HL-60/S4 (cell line): ENCODE data around the gene NFASC.

Source experiments
- in situ Hi-C: fragments of 300-500 bp; cut with MboI; formaldehyde crosslinking; loops from 2 replicates; pipeline ENCODE4 v1.14.3; 2022; ENCODE audit warnings: low sequenced_read_pairs

The NFASC gene

GRCh38 chr1:204958317-204959307, 88.0 kb downstream of the NFASC start:
- in situ Hi-C loops = no loop called here

- in situ Hi-C loops = no loop called here
Observed at GRCh38 chr1:204959374-204959773, 88.7 kb downstream of the NFASC start.

DNA sequence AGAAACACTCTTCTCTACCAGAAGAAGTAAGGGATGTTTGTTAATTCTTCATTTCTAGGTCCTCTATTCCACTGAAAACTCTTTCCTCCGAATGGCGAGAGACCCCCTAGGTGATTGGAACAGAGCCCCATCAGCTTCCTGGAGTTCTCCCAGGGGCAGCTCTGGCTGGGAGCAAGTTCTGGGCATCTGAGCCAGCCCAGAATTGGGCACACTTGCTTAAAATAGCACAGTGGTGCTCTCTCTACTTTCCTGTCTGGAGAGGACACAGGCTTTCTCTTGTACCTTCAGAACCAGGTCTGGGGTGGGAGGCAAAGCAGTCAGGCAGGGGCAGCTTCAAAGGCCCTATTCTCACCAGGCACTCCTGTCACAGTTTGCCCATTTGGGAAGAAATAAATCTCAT, 89.2 kb downstream of the NFASC start:
- in situ Hi-C loops = no loop called here

DNA sequence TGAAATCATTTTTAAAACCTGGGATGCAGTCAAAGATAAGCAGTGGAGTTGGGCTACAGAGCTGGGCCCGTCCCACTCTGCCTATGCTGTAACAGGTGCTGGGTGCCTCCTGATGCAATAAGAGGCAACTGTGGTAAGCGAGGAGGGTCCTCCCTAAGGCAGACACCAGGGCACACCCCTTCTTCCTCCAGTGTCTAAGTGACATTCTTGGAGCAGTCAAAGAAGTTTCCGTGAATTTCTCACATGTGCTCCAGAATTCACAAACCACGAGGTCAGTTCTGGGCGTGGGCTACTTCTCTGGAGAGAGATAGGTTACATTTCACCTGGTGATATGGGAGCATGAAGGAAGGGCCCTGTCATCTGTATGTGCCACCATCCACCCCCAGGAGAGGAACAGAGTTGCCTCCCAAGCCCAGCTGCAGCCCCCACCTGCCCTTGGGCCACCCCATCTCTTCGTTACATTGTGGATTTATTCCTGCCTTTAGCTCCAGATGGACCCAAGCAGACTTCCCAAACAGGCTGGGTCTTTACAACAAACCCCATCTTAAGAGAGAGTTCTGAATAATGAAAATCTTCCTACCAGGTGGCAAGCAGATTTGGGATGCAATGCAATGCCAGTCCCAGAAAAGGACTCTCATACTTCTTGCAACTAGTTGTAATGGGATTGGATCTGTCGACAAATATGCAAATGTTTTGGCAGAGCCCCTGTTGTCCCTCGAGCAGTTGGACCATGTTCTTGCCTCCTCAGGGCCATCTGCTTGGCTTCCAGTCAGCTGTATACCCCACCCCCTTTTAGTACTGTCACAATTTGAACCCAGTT, 89.9 kb downstream of the NFASC start:
- in situ Hi-C loops = no loop called here

DNA sequence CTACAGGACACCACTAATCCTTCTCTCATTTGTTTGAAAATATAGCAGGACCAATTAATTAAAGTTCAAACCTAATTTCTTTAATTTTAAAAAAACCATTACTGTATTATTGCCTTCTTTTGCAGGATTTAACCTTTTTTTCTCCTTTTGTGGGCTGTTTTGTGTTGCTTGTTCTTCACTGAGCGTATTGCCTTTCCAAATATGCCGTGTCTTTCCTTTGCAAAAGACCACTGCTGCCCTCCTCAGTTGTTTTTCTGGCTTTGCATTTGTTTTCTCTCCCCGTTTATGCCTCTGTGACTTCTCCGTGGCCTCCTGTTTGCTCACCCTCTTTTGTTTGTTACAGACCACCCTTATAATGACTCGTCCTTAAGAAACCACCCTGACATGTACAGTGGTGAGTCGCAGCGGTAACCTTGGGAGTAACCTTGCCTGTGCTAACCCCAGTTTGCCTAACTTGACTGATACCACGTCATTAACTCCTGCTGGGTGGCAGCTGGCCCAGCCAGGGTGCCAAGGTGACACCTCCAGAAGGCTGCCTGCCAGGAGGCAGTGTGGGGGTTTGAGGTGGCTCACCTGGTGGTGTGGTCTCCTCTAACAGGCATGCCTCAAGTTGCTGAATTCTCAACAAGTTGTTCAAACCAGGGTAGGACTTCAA, 91.2 kb downstream of the NFASC start:
- in situ Hi-C loops = no loop called here

DNA sequence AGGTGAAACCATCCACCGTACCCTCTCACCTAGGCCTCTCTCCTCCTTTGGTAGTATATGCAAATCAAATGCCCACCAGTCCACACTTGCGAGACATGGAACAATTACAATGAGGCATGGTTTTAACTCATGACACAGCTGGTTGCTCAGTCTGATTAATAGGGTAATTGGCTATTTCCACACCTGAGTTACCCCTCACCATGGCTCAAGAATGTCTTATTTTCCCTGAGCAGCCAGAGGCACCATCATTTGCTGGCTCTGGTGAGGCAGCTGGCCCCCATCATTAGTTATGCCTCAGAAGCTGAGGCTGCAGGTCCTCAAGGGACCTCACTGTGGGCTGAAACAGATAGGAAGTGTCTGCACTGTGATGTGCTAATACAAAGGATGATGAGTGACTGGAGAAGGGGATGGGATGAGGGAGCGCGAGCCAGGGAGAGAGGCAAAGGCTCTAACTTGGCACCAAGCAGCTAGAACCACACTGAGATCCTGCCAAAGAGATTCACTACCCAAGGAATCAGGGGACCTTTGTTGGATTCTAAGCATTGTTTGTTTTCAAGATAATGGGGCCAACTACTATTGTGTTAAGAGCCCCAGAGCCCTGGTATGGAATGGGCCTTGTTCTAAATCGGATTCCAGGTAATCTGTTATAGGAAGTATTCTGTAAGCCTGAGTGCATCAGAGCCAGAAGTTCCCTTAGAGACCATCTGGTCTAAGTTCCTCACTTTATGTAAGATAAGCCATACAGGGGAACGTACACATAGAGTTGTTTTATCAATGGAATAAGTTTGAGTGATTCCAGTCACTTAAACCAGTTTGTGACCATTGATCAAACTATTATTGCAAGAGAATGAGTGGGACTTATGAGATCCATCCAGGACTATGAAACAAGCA, 92.3 kb downstream of the NFASC start:
- in situ Hi-C loops = no loop called here

- in situ Hi-C loops = no loop called here
Observed at GRCh38 chr1:204967451-204967850, 96.8 kb downstream of the NFASC start.

DNA sequence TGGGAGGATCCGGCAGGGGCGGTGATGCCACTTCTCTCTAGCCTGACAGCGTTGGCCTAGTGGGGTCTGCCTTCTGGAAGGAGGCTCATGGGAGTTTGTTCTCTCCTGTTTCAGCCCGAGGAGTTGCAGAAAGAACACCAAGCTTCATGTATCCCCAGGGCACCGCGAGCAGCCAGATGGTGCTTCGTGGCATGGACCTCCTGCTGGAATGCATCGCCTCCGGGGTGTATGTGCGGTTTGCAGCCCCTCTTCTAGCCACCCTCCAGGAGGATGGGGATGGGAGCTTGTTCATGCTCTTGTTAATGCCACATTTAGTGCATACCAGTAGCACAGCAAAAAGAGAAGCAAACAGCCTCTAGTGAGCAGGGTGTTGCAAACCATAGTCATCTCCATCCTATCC, 97.5 kb downstream of the NFASC start:
- in situ Hi-C loops = no loop called here

GRCh38 chr1:204968951-204969350, 98.3 kb downstream of the NFASC start:
- in situ Hi-C loops = no loop called here

GRCh38 chr1:204970937-204971336, 100.3 kb downstream of the NFASC start:
- in situ Hi-C loops = no loop called here

DNA sequence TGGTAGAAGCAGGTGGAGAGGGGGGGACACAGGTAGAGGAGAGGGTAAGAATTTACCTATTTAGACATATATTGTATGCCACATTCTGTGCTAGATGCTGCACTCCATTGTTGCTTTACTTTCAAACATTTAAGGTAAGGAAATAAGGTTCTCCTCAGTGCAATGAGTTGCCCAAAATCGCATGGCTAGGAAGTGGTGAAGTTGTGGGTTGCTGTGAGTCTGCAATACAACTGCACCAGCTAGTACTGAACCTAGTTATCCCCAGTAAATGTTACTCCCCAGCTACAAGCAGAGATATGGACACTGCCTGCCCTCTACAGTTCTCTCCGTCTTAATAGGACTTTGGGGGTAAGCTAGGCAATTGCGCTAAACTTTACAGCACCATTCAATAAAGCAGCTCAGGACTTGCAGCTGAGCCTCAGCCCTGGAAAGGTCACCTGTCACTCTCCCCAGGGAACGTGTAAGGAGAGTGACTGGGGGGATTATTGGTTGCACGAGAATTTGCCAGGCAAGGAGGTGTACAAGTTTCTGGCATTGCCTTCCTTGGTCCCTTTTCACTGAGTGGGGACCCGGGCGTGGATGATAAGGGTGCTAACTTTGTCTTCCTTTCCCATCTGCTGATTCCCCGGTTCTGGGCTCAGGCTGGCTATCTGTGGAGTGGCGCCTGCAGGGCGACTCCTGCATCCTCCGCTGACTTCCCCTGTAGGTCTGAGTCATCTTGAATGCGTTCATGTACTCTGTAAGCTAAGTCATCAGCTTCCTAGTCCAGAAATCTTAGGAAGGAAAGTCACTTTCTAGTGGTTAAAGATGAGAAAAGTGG, 101.1 kb downstream of the NFASC start:
- in situ Hi-C loops = no loop called here

GRCh38 chr1:204972426-204972825, 101.8 kb downstream of the NFASC start:
- in situ Hi-C loops = no loop called here

DNA sequence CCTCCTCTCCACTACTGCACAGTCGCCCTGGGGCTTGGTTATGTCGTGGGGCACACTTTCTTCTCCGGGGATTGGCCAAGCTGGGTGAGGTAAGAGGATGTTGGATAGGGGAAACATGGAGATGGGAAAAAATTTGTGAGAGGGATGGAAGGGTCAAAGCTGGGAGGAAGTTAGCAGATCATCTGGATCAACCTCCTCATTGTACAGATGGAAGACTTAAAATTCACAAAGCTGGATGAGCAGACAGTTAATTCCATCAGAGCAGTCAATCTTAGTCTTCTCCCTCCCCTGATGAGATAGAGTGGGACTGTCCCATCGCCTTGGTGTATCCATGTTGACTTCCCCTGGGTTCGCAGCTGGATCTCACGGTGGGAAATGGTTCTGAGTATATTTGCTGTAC, 102.8 kb downstream of the NFASC start:
- in situ Hi-C loops = no loop called here

GRCh38 chr1:204974327-204974726, 103.7 kb downstream of the NFASC start:
- in situ Hi-C loops = no loop called here

DNA sequence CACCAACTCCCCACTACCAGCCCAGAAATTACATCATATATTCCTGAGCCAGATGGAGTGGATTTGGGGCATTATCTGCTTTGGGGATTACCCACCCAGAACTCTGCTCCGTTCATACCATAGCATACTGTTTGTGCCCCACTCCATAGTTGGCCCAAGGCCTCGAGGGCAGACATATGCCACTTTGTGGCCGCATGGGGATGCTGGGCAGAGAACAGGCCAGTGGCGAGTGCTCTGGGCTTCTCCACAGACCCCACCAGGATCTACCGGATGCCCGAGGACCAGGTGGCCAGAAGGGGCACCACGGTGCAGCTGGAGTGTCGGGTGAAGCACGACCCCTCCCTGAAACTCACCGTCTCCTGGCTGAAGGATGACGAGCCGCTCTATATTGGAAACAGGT, 104.4 kb downstream of the NFASC start:
- in situ Hi-C loops = no loop called here

DNA sequence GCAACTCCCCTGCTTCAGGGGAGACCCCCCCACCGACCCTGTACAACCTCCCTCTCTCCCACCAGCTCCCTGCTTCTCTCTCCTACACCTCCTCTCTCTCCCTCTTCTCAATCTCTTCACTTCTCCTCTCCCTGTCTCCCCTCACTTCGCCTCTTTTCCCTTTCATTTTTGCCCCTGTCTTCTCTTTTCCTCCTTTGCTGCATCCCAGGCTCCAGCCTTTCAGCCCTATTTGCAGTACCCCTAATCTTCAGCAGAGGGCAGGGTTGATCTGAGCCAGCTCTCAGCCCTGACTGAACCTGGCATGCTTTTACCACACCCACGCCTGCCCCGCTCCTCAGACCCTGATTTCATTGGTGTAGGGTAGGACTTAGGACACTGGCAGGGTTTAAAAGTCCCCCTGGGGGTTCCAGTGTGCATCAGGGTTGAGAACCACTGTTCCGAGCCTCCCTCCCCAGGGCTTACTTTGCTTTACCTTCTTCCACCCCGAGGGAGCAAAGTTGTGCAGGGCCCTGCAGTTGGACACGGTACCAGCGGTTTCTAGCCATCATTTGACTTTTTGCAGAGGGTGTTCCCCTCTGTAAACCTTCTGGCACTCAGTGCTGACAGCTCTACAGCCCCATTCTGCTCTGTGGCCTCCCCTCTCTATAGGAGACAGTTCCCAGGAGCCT, 105.0 kb downstream of the NFASC start:
- in situ Hi-C loops = no loop called here

DNA sequence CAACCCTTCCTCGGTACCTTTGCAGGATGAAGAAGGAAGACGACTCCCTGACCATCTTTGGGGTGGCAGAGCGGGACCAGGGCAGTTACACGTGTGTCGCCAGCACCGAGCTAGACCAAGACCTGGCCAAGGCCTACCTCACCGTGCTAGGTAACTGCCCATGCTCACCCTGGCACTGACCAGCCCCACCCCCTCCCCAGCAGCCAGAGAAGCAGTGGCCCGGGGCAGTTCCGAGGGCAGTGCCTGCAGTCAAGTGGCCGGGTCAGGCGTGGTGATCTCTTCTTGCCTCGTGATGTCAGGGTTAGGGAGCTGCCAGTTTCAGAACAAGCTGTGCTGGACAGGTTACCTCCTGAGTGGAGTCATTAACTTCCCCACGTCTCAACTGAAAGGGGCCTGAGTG, 106.0 kb downstream of the NFASC start:
- in situ Hi-C loops = no loop called here

DNA sequence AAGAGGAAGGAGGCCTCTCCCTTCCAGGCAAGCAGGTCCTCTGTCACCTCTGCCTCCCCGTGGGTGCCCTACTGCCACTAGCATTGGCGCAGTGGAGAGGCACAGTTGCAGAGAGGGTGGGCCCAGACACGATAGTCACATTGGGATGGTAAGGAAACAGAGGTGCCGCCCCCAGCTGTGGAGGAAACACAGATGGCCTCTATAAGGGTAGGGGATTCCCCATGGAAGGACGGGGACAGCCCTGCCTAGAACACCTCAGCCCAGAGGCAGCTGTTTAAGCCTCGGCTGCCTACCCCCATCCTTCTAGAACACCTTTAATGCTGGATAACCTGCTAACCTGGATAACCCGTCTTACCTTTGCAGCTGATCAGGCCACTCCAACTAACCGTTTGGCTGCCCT, 106.7 kb downstream of the NFASC start:
- in situ Hi-C loops = no loop called here

DNA sequence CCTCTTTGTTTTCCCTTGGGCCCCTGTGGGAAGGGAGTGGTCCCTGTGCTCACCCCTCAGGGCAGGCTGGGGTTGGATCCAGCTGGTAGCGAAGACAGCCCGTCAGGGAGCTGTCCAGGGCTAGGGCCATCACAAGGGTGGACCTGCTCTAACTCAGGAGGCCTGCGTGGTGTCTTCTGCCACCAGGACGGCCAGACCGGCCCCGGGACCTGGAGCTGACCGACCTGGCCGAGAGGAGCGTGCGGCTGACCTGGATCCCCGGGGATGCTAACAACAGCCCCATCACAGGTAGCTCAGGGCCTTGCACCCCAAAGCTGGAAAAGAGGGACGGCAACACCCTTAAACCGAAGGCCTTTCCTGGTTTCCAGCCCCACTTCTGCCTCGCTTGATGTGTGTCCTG, 108.1 kb downstream of the NFASC start:
- in situ Hi-C loops = no loop called here
